Stimulated activated CD4-positive, alpha-beta T cell treated with anti-CD3 and anti-CD28 coated beads, Interleukin-15, amount 100 ng/mL, for 1 hour (primary cell): Measurements from ENCODE around the gene TLR1.
"Not testable (repeated sequence)": the region's sequence is repeated elsewhere in the genome, so short reads cannot be mapped to it uniquely, and the experiment has no call there.

Source experiments
- DNase-seq, 2 donors: peaks; one replicate each; pipeline ENCODE4 v3.0.0-alpha.2; 2020; ENCODE audit warnings: low read depth in 1 of 2, low spot score in 1 of 2

The TLR1 gene

GRCh38 chr4:38807462-38807861 lies 2.9 kb upstream of the TLR1 start:
- not testable (repeated sequence) for DNase-seq

GRCh38 chr4:38806251-38806650 lies 1.7 kb upstream of the TLR1 start:
- not testable (repeated sequence) for DNase-seq

GRCh38 chr4:38805530-38806145 lies 1.0 kb upstream of the TLR1 start:
- no peak for DNase-seq

GRCh38 chr4:38803833-38804653 lies 548 bp downstream of the TLR1 start:
- DNase-seq: no peak

- no peak for DNase-seq
Observed at GRCh38 chr4:38802561-38803355, 1.8 kb downstream of the TLR1 start.

GRCh38 chr4:38800961-38801450 lies 3.6 kb downstream of the TLR1 start:
- DNase-seq: no peak

GRCh38 chr4:38800366-38800765 lies 4.2 kb downstream of the TLR1 start:
- DNase-seq: no peak

GRCh38 chr4:38795087-38795486 lies 9.5 kb downstream of the TLR1 start:
- no peak for DNase-seq

- DNase-seq: no peak
Observed at GRCh38 chr4:38794051-38794450, 10.5 kb downstream of the TLR1 start.

GRCh38 chr4:38791010-38791409 lies 13.6 kb downstream of the TLR1 start:
- no peak for DNase-seq

GRCh38 chr4:38788317-38788716 lies 16.3 kb downstream of the TLR1 start:
- no peak for DNase-seq

GRCh38 chr4:38787693-38788092 lies 16.9 kb downstream of the TLR1 start:
- no peak for DNase-seq

- DNase-seq: no peak
Observed at GRCh38 chr4:38785901-38786402, 18.6 kb downstream of the TLR1 start.

GRCh38 chr4:38785041-38785790 lies 19.4 kb downstream of the TLR1 start:
- no peak for DNase-seq

- no peak for DNase-seq
Observed at GRCh38 chr4:38784141-38784540, 20.4 kb downstream of the TLR1 start.

GRCh38 chr4:38783109-38783460 lies 21.5 kb downstream of the TLR1 start:
- no peak for DNase-seq

GRCh38 chr4:38782452-38783108 lies 22.0 kb downstream of the TLR1 start, which contains the start of gene TLR10:
Gene TLR10 (minus strand): TSS chr4:38782990. CDS start chr4:38775590, 7,400 bp downstream.
- no peak for DNase-seq

- no peak for DNase-seq
Observed at GRCh38 chr4:38781854-38782261, 22.7 kb downstream of the TLR1 start.

GRCh38 chr4:38780833-38781484 lies 23.6 kb downstream of the TLR1 start:
- no peak for DNase-seq

- DNase-seq: no peak
Observed at GRCh38 chr4:38779790-38780189, 24.8 kb downstream of the TLR1 start.
